KMS-11 (cell line): Measurements from ENCODE around the gene DUSP14.

Source experiments
- H2AFZ ChIP-seq: fragments of 200-600 bp; sonication (generic); 2 replicates; pipeline ENCODE4 v1.6.1; 2016; ENCODE audit warnings: antibody characterized with exemption, mixed run types, low read depth
- H3K27ac ChIP-seq: fragments of 200-600 bp; sonication (generic); 2 replicates; pipeline ENCODE4 v1.6.1; 2016; ENCODE audit warnings: mild to moderate bottlenecking, mixed run types
- H3K27me3 ChIP-seq: fragments of 200-600 bp; sonication (generic); 2 replicates; pipeline ENCODE4 v1.6.1; 2017; ENCODE audit warnings: mild to moderate bottlenecking, low read depth, mixed run types, moderate library complexity; ENCODE audit not compliant: insufficient read depth
- H3K36me3 ChIP-seq: fragments of 200-600 bp; sonication (generic); 2 replicates; pipeline ENCODE4 v1.6.1; 2017; ENCODE audit warnings: mild to moderate bottlenecking, mixed run types; ENCODE audit not compliant: insufficient read depth
- H3K4me1 ChIP-seq: fragments of 200-600 bp; sonication (generic); 2 replicates; pipeline ENCODE4 v1.6.1; 2016; ENCODE audit warnings: mild to moderate bottlenecking, low read depth, mixed run types; ENCODE audit not compliant: poor library complexity, severe bottlenecking
- H3K4me2 ChIP-seq: fragments of 200-600 bp; sonication (generic); 2 replicates; pipeline ENCODE4 v1.7.0; 2016; ENCODE audit warnings: mild to moderate bottlenecking, mixed run types
- H3K4me3 ChIP-seq: fragments of 200-600 bp; sonication (generic); IDR thresholded peaks from 2 replicates; pipeline ENCODE4 v1.6.1; 2017; ENCODE audit warnings: low read depth, low read length, mixed read lengths; ENCODE audit not compliant: insufficient read depth
- H3K79me2 ChIP-seq: fragments of 200-600 bp; sonication (generic); 2 replicates; pipeline ENCODE4 v1.6.1; 2016; ENCODE audit warnings: low read depth, mixed run types; ENCODE audit not compliant: insufficient read depth
- H3K9ac ChIP-seq: fragments of 200-600 bp; sonication (generic); 2 replicates; pipeline ENCODE4 v1.6.1; 2016; ENCODE audit warnings: mild to moderate bottlenecking, mixed run types
- H4K20me1 ChIP-seq: fragments of 200-600 bp; sonication (generic); 2 replicates; pipeline ENCODE4 v1.6.1; 2016; ENCODE audit warnings: mild to moderate bottlenecking, mixed run types; ENCODE audit not compliant: insufficient read depth
- CTCF ChIP-seq: fragments of 200-600 bp; sonication (generic); conservative IDR thresholded peaks from 2 replicates; pipeline ENCODE4 v1.6.1; 2017; ENCODE audit warnings: low read depth, mild to moderate bottlenecking, antibody characterized with exemption, low read length, moderate library complexity, mixed read lengths

DUSP14 gene

DNA sequence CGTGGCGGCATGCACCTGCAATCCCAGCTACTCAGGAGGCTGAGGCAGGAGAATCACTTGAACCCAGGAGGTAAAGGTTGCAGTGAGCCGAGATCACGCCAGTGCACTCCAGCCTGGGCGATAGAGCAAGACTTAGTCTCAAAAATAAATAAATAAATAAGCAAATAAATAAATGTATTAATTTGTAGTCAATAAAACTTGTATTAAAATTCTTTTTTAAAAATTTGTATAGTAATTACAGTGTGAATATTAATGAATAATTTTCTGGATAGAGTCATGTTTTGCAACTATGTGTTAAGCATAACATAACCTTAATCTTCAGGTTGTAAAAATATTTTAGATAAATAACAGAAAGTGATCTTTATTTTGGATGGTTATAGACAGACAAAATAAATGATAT is 27.2 kb upstream of the DUSP14 start:
- TF ChIP-seq CTCF = no peak
- H3K27ac ChIP-seq = no peak overlapping the region
- no peak overlapping the region for H3K4me3 ChIP-seq
- no peaks in the 10 kb centered on the region for H3K79me2 ChIP-seq
- H4K20me1 ChIP-seq = no peaks in the 10 kb centered on the region
- no peak overlapping the region for H3K9ac ChIP-seq
- H3K36me3 ChIP-seq = no peaks in the 10 kb centered on the region
- H2AFZ ChIP-seq = no peak overlapping the region
- H3K27me3 ChIP-seq = no peaks in the 10 kb centered on the region
- no peaks in the 10 kb centered on the region for H3K4me1 ChIP-seq
- no peak overlapping the region for H3K4me2 ChIP-seq

DNA sequence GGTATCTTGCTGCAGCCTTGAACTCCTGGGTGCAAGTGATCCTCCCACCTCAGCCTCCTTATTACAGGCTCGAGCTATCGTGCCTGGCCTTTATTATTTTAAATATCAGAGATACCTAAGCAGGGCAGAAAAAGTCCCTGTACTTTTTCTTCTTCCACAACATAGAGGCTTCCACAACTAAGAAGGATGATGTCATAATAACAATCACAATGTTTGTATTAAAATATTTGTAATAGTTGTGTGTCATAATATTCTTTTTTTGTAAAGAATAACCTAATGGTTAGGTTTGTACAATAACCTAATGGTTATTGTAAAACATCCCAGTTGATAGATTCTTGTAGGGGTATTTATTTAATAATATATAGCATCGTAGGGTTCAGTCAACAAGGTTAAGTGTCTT is 26.7 kb upstream of the DUSP14 start:
- Histone ChIP-seq H2AFZ (no peak overlapping the region), H3K4me3 (no peak overlapping the region), H3K4me1 (no peaks in the 10 kb centered on the region), H4K20me1 (no peaks in the 10 kb centered on the region), H3K27ac (no peak overlapping the region), H3K4me2 (no peak overlapping the region), H3K36me3 (no peaks in the 10 kb centered on the region), H3K79me2 (no peaks in the 10 kb centered on the region), H3K9ac (no peak overlapping the region), H3K27me3 (no peaks in the 10 kb centered on the region)
- TF ChIP-seq CTCF = no peak

GRCh38 chr17:37465069-37465616 is 24.5 kb upstream of the DUSP14 start:
- Histone ChIP-seq H3K9ac (no peak overlapping the region), H4K20me1 (no peaks in the 10 kb centered on the region), H3K4me1 (no peaks in the 10 kb centered on the region), H2AFZ (no peak overlapping the region), H3K4me3 (no peak overlapping the region), H3K27ac (no peak overlapping the region), H3K79me2 (no peaks in the 10 kb centered on the region), H3K36me3 (no peaks in the 10 kb centered on the region), H3K27me3 (no peaks in the 10 kb centered on the region), H3K4me2 (no peak overlapping the region)
- TF ChIP-seq CTCF = no peak

DNA sequence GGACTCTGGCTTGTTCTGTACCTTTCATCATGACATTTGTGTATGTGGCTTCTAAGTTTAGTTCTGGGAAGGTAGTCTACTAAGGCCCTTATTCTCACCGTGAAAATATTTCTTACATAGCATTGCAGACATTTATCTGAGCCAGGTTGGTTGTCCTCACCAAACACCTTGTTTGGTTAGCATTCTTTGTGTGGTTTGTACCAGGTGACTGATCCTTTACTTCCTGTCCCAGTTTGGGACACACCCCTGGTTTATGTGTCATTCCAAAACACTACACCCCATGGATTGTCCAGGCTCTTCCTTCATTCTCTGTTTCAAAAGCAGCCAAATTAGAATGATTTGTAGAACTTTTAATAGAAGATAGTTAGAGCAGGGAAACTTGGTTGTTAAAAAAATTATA is 23.2 kb upstream of the DUSP14 start:
- no peaks in the 10 kb centered on the region for H3K27me3 ChIP-seq
- H2AFZ ChIP-seq = no peak overlapping the region
- H3K9ac ChIP-seq = no peak overlapping the region
- TF ChIP-seq CTCF = no peak
- H3K27ac ChIP-seq = no peak overlapping the region
- no peak overlapping the region for H3K4me2 ChIP-seq
- no peaks in the 10 kb centered on the region for H3K79me2 ChIP-seq
- H3K4me3 ChIP-seq = no peak overlapping the region
- H4K20me1 ChIP-seq = no peaks in the 10 kb centered on the region
- H3K36me3 ChIP-seq = no peaks in the 10 kb centered on the region
- no peaks in the 10 kb centered on the region for H3K4me1 ChIP-seq
